ENCODE data around the gene CDC37.

The CDC37 gene

GRCh38 chr19:10352764-10353671, 50.3 kb downstream of the CDC37 start:
- no peak for DNase-seq (ENCODE audit: low read depth)
- H3K4me3 ChIP-seq (ENCODE audit: low read length), result no peak overlapping the region
- TF ChIP-seq CTCF (IDR thresholded peaks at IDR 0.05; ENCODE audit: insufficient read depth, low read depth, low read length, missing control alignments), result no peak

- H3K4me3 ChIP-seq (ENCODE audit: low read length), result no peak overlapping the region
- DNase-seq (ENCODE audit: low read depth), result no peak
Measured at GRCh38 chr19:10346509-10346908, 56.8 kb downstream of the CDC37 start.

GRCh38 chr19:10344780-10345179, 58.6 kb downstream of the CDC37 start:
- H3K4me3 ChIP-seq (ENCODE audit: low read length), result no peak overlapping the region
- no peak for TF ChIP-seq CTCF (IDR thresholded peaks at IDR 0.05; ENCODE audit: insufficient read depth, low read depth, low read length, missing control alignments)

More at GRCh38 chr19:10346509-10346908, 56.8 kb downstream of the CDC37 start:
- TF ChIP-seq CTCF (IDR thresholded peaks at IDR 0.05; ENCODE audit: insufficient read depth, low read depth, low read length, missing control alignments), result no peak

GRCh38 chr19:10343495-10343894, 59.8 kb downstream of the CDC37 start:
- peak; percentile 10 for DNase-seq (ENCODE audit: low read depth)
- no peak for TF ChIP-seq CTCF (IDR thresholded peaks at IDR 0.05; ENCODE audit: insufficient read depth, low read depth, low read length, missing control alignments)
- H3K4me3 ChIP-seq (ENCODE audit: low read length), result no peak overlapping the region

More at GRCh38 chr19:10344780-10345179, 58.6 kb downstream of the CDC37 start:
- no peak for DNase-seq (ENCODE audit: low read depth)

Measured in epithelial cell of esophagus (primary cell).